Stimulated activated naive CD4-positive, alpha-beta T cell treated with Interleukin-2 at 50 U/mL for 16 hours (primary cell): ENCODE results near the gene ZFYVE26.
A peak's percentile ranks its signal among the peaks of the same experiment; 100 is the strongest.
"Not testable (repeated sequence)": the region's sequence is repeated elsewhere in the genome, so short reads cannot be mapped to it uniquely, and the experiment has no call there.

Source experiments
- DNase-seq: peaks from one replicate; lab custom pipeline; 2025; lab: John Stamatoyannopoulos, UW

Gene ZFYVE26

DNA sequence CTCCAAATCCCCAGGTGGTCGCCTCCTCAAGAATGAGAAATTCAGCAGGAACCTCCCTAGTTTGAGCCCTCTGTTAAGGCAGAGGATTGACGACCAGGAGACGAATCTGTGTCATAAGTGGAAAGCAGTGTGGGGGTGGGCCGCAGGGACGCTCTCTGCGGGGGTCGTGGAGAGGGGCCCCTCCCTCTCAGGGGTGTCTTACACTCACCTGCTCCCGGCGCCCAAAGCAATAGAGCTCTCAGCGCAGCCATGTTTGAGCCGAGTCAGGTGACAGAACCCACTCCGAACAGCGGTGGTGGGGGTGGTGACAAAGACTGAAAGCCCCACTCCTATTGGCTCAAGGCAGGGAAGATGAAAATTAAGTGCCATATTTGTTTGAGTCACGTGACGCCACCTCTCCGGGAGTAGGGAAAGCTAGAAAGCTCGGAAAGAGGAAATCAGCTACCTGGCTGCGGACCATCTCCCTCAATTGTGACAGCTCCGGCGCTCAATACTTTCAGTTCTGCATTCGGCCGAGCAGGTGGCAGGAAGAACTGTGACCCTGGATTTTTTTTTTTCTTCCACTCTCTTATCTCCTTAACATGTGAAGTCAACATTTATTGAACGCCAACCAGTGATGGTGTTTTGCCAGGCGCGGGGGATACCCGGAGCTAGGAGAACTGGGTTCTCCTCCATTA, at the start of gene ZFYVE26:
Gene ZFYVE26, minus strand, starts transcription at position 265 of the 677 bp plus-strand sequence. CDS start 627 bp downstream, outside the sequence.
- peak; percentile 90 for DNase-seq

DNA sequence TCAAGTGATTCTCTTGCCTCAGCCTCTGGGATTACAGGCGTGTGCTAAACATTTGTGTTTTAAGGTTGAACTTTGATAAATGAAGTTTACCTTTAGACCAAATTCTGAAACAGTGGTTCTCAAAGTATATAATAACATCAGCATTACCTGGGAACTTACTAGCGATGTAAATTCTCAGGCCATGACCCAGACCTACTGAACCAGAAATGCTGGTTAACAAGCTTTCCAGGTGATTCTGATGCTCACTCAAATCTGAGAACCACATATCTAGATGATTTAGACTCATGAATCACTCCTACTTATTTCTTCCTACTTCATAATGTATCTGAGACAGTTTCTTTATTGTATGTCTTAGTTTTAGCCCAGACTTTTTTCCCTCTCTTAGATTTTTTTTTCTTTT, 46.8 kb upstream of the ZFYVE26 start:
- DNase-seq, result no peak

GRCh38 chr14:67859169-67859749, 42.9 kb upstream of the ZFYVE26 start:
- DNase-seq, result no peak

DNA sequence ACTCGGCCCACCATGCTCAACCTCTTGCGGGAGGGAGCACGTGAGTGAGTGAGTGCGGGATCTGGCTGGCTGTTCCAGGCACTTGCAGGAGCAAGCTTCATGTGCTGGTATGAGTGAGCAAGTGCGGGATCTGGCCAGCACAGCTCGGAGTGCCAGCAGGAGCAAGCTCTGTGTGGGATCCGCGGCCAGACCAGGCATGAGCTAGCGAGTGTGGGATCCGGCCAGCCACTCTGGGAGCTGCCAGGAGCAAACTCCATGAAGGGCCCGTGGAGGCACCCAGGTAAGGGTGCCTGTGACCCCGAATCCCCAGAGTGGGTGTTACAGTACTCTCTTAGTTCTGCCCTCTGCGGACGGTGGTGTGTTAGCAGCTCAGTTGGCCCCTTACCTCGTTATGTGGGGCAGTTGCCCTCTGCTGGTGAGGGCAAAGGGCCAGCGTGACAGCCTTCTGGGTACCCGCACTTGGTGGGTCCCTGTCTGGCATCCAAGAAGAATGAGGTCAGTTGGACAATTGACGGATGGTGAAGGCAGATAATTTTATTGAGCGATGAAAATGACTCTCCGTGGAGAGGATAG, 41.5 kb upstream of the ZFYVE26 start:
- DNase-seq, result no peak

- no peak for DNase-seq
These were observed 40.4 kb upstream of the ZFYVE26 start for GRCh38 chr14:67856827-67857226.

GRCh38 chr14:67853715-67854114, 37.3 kb upstream of the ZFYVE26 start:
- no peak for DNase-seq

DNA sequence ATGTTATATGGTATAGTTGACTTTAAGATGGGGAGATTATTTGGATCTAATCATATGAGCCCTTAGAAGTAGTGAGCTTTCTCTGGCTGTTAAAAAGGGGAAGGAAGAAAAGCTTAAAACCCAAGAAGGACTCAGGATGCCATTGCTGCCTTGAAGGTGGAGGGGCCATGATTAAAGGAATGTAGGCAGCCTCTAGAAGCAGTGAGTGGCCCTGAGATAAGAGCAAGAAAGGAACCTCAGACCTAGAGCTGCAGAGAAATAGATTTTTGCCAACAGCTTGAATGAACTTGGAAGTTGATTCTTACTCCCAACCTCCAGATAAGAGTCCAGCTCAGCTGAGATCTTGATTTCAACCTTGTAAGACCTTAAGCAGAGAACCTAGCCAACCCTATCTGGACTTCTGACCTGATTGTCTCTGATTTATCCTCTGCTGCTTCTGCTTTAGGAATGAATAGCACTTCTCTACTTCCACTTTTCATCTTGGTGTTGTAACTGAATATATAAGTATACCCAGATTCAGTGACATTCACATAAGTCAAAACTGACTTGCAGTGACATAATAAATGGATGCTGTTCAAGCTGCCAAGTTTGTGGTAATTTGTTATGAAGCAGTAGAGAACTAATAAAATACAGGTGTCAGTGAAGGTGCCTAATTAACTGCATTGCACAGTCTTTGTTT, 36.7 kb upstream of the ZFYVE26 start:
- no peak for DNase-seq

- DNase-seq, result no peak
These were observed 35.5 kb upstream of the ZFYVE26 start for GRCh38 chr14:67851785-67852410.

GRCh38 chr14:67850066-67850830, 33.9 kb upstream of the ZFYVE26 start:
- DNase-seq, result no peak

GRCh38 chr14:67846029-67846610, 29.7 kb upstream of the ZFYVE26 start:
- no peak for DNase-seq

GRCh38 chr14:67837011-67837624, 20.7 kb upstream of the ZFYVE26 start:
- DNase-seq, result no peak

DNA sequence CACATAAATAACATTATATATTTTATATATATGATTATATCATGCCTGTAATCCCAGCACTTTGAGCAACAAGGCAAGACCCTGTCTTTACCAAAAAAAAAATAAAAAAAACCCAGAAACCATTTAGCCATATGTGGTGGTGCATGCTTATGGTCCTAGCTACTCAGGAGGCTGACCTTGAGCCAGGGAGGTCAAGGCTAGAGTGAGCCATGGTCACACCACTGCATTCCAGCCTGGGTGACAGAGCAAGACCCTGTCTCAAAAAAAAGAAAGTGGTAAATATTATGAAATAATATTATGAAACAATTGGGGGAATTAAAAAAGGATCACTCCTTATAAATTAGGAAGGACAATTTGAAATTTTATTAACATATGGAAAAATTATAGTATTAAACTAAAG, 19.2 kb upstream of the ZFYVE26 start:
- no peak for DNase-seq

DNA sequence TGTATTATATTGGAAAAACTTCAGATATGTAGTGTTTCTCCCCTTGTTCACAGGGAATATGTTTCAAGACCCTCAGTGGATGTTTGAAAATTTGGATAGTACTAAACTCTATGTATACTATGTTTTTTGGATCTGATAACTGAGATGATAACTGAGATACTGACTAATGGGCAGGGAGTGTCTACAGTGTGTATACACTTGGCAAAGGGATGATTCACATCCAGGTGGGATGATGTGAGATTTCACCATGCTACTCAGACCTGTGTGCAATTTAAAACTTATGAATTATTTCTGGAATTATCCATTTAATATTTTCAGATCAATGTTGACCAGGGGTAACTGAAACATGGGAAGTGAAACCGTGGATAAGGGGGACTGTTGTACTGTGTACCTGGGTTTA, 17.0 kb upstream of the ZFYVE26 start:
- no peak for DNase-seq

GRCh38 chr14:67831113-67831512, 14.7 kb upstream of the ZFYVE26 start:
- no peak for DNase-seq

DNA sequence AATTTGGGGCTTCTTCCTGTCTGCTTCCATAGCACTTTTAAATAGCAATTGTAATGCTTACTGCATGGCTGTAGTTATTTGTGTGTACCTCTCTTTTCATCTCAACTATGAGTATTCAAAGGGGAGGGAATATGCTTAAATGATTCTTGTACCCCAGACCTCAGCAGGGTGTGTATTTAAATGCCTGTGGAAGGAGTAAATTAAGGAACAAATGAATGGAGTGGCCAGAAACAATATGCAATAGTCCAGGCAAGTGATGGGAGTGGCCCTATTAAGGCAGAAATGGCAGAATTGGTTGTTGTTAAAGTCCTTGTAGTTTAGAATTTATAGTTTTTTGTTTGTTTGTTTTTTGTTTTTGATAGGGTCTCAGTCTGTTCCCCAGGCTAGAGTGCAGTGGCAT, 4.7 kb upstream of the ZFYVE26 start:
- no peak for DNase-seq

DNA sequence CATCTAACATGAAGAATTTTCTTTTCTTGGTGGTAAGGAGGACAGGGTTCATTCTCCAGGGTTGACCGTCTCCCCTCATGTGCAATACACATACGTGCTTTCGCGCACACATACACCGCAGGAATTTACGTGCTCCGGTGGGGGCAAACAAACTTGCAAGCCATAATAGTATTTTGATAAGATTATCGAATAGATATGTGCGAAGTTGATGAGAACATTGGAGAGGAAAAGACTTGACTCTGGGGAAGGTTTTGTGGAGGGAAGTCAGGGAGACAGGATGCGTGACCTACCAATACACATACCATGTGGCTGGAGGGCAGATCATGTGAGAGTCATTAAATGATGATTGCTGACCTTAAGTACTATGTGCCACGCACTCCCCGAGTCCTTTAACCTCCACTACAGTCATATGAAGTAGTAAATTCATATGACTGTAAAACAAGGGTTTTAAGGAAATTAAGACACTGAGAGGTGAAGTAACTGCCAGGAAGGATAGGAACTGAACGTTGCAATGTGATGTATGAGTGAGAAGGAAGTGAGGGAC, 4.1 kb upstream of the ZFYVE26 start:
- DNase-seq, result no peak

DNA sequence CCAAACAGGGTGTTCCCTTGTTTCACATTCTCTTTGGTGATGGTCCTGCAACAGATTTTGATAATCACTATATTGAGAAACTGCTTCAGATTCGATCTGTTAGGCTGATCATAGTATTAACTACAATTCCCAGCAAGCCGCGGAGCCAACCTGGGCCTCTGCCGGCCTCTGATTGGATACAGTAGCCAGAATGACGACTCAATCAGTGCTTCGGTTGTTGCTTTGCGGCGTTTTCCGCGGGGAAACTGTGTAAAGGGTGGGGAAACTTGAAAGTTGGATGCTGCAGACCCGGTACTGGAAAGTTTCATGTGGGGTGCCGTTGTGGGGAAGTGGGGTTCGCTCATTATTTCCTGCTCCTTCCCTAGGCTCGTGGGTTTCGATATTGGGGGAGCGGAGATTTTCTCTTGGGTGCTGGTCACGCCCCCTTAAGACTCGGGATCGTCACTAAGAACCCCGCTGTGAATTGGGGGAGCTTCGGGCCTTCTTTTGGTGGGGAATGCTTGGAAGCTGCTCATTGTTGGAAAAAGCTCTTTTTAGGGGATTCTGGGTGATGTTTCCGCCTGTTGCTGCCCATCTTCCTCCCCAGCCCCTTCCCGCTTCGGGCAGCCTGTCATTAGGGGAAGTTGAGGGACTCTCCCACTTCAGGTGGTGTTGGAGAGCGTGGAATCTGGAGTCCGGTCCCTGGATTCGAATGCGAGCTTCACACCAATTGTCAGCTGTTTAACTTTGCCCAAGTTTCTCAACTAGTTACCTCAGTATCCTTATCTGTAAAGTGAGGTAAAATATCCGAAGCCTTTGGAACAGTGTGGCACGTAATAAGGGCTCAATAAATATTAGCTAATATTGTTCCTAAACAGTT, 3.4 kb upstream of the ZFYVE26 start, which contains the start of gene RAD51B:
Gene RAD51B, plus strand, starts transcription at position 217 of the 859 bp plus-strand sequence.
- peak; percentile 80 for DNase-seq

DNA sequence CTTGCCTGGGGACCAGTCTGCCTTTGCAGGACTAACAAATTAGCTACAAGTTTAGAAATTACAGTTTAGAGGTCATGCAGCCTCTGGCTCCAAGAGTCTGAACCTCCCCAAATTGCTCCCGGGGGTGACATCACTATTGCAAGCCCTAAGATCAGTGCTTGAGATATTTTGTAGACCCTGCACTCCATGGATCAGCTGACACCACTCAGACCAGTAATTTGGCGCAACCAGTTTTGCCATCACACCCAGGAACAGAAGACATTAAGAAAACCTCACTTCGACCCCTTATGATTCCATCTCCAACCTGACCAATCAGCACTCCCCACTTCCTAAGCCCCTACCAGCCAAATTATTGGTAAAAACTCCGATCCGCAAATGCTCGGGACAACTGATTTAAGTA, 2.1 kb upstream of the ZFYVE26 start:
- DNase-seq, result not testable (repeated sequence)

GRCh38 chr14:67817750-67818438, 1.5 kb upstream of the ZFYVE26 start:
- DNase-seq, result no peak
